Stimulated activated CD8-positive, alpha-beta memory T cell treated with anti-CD3 and anti-CD28 coated beads, Interleukin-15, amount 100 ng/mL, for 24 hours (primary cell): ENCODE data around the gene LSAMP.

Experiments
- DNase-seq: peaks from one replicate; pipeline ENCODE4 v3.0.0-alpha.2; 2020; ENCODE audit warnings: low read depth

The LSAMP gene

DNA sequence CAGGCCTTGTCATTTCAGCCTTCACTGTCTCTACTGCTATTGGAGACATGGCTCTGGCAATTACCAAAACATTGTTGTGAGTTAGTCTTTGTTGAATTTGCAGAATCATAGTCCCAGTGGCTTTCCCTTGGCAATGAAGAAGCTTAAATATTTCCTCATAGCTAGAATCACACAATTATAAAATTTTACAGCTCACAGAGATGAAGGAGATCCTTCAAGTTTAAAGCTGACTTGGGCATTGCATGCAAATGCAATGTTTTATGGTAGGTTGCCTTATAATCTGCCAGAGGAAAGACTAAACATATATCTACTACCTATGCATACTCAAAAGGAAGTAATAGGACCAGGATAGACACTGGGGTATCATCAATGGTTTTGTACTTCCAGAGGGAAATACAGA, 90.9 kb downstream of the LSAMP start:
- no peak for DNase-seq

GRCh38 chr3:116350119-116350733, 95.1 kb downstream of the LSAMP start:
- no peak for DNase-seq

DNA sequence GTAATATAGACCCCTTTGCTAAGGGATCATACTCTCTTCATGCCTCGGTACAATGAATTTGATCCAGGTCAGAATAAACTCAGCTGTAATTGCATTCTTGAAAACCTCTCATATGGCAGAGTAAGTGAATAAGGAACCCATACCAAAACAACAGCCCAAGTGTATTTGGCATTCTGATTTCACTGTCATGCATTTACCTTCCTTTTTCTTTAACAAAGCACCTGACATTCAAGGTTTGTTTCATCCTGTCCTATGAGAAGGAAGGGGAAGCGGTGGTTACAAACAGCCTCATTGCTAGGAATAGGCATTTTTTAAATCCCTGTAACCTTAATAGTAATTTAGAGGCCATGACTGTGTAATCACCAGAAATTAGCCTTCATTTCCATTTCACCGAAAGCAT, 97.1 kb downstream of the LSAMP start:
- DNase-seq: no peak

- no peak for DNase-seq
Measured at GRCh38 chr3:116342499-116342898, 102.8 kb downstream of the LSAMP start.

DNA sequence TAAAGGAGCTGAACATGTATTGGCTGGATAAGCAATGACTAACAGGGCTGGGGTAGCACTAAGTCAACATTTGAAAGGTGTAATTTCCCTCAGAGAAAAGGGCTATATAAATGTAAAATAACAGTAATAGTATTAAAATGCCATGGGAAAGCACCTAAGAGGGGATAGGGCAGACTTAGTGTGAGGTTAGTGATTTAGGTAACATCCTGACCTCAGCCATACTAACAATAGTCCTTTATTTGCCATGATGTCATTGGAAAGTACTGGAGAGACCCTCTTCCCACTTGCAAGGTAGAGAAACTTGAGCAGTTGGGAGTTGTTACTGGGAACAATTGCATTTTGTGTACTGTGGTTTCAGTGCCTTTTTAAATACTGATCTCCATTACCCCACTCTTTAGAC, 103.4 kb downstream of the LSAMP start:
- no peak for DNase-seq

- no peak for DNase-seq
Measured at GRCh38 chr3:116341381-116341780, 103.9 kb downstream of the LSAMP start.

DNA sequence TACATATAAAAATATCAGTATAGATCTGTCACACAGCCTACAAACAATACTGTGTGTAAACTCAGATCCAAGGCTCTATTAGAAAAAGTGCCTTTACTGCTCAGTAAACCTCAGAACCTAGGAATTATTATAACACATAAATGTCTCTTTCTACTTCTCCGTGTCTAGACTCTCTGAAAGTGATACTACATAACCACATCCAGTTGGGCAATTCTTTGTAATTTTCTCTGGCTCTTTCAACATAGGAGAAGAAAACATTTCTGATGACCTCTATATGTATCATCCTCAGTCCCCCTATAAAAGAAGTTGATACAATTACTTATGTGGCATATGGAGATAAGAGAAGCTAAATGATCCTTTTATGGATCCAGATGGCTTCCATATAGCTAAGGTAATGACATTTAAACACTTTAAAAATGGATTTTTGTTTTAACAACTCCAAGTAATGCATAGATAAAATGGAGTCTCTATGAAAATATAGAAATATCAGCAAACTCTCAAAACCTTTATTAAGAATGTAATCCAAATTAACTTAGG, 104.5 kb downstream of the LSAMP start:
- DNase-seq: no peak

- DNase-seq: no peak
Measured at GRCh38 chr3:116339441-116340028, 105.8 kb downstream of the LSAMP start.

- no peak for DNase-seq
Measured at GRCh38 chr3:116338713-116339112, 106.6 kb downstream of the LSAMP start.

GRCh38 chr3:116337229-116337628, 108.1 kb downstream of the LSAMP start:
- no peak for DNase-seq

- DNase-seq: no peak
Measured at GRCh38 chr3:116331380-116331779, 113.9 kb downstream of the LSAMP start.

GRCh38 chr3:116322750-116323375, 122.4 kb downstream of the LSAMP start:
- DNase-seq: no peak

- no peak for DNase-seq
Measured at GRCh38 chr3:116318370-116318769, 126.9 kb downstream of the LSAMP start.

DNA sequence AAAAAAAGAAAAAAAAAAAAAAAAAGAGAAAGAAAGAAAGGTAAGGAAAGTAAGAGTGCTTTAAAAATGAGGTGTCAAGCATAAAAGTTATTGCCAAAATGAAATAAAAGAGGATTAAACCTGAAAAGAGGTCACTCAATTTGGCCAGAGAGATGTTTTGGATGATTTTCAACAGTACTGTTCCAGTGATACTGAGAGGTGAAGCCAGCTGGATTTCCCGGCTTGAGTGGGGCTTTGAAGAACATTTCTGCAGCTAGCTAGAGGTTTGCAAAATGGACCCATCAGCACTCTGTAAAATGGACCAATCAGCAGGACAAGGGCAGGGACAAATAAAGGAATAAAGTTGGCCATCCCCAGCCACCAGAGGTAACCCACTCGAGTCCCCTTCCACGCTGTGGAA, 128.5 kb downstream of the LSAMP start:
- DNase-seq: no peak

GRCh38 chr3:116314476-116314875, 130.8 kb downstream of the LSAMP start:
- DNase-seq: no peak

- no peak for DNase-seq
Measured at GRCh38 chr3:116306720-116307119, 138.6 kb downstream of the LSAMP start.

GRCh38 chr3:116306149-116306548, 139.1 kb downstream of the LSAMP start:
- DNase-seq: no peak

- DNase-seq: no peak
Measured at GRCh38 chr3:116302087-116302747, 143.1 kb downstream of the LSAMP start.

- DNase-seq: no peak
Measured at GRCh38 chr3:116301422-116301821, 143.9 kb downstream of the LSAMP start.

DNA sequence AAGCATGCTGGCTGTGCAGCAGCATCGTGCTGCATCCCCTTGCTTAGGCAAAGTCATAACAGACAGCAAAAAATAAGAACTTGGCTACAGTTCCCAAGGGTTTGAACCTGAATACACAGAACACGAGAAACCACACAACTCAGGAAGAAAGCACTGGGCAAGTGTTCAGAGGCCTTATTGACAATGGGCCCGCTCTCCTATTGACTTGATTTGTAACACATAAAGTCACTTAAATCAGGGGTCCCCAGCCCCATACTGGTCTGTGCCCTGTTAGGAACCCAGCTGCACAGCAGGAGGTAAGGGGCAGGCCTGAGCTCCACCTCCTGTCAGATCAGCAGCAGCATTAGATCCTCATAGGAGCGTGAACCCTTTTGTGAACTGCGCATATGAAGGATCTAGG, 145.1 kb downstream of the LSAMP start:
- no peak for DNase-seq

DNA sequence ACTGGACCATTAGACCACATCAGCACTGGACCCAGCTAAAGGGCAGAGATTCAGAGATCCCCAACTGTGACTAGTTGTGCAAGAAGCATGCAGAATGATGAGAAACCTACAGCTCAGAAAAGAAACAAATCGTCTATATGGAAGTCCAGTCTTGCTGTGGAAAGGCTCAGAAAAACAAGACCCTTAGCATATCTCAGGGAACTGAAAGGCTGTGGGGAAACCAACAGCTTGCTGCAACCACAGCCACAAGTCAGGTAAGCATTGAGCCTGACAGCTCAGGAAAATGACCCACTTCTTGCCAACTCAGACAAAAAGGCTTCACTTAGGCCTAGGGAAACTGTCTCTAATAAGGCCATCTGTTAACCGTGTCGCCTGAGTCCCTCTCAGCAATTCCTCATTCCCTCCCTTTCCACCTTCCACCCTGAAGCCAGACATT, 145.6 kb downstream of the LSAMP start:
- DNase-seq: no peak

DNA sequence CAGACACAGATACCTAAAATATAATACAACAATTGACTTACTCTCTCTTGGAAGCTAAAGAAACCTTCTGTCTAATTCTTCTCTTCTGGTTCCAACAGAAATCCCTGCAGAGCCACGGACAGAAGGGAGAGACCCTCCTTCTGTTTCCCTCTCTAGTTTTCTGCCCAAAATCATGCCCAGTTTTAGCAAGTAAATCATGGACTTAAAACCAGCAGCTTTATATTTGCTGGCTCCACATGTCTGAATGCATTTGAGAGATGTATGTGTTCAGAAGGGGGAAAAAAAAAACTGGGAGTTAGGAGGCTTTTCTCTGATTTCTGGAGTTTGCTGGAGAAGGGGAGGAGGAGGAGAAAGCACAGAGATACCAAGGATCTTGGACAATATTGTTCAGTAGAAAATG, 147.1 kb downstream of the LSAMP start:
- DNase-seq: no peak

DNA sequence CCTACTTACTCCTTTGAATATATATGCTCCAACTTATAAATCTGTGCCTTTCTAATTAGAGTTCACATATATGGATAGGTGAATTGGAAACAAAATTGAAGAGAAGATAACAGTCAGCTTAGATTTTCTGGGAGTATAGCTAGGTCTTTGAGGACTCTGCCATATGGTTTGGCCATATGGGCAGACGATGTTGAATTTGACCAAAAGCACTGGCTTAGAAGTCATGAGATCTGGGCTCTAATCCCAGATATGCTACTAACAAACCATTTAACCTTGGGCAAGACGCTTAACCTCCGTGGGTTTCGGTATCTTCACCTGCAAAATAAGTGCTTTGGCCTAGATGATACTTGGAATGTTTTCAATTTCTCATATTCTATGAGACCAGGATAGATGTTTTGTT, 154.1 kb downstream of the LSAMP start:
- DNase-seq: no peak
